ENCODE data around the gene TET2. TPM values are rescaled to one million over a fixed set of nuclear protein-coding genes. Genes with fewer than 3 reads are reported as not detected.

Gene TET2
- 4.4 and 6.7 TPM in 2 replicates for total RNA-seq

DNA sequence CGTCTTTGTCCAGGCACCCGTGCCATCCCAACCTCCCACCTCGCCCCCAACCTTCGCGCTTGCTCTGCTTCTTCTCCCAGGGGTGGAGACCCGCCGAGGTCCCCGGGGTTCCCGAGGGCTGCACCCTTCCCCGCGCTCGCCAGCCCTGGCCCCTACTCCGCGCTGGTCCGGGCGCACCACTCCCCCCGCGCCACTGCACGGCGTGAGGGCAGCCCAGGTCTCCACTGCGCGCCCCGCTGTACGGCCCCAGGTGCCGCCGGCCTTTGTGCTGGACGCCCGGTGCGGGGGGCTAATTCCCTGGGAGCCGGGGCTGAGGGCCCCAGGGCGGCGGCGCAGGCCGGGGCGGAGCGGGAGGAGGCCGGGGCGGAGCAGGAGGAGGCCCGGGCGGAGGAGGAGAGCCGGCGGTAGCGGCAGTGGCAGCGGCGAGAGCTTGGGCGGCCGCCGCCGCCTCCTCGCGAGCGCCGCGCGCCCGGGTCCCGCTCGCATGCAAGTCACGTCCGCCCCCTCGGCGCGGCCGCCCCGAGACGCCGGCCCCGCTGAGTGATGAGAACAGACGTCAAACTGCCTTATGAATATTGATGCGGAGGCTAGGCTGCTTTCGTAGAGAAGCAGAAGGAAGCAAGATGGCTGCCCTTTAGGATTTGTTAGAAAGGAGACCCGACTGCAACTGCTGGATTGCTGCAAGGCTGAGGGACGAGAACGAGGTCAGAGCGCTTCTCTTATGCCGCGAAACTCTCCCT lies at the start of gene TET2:
Gene TET2, plus strand, starts transcription at position 601 of the 740 bp plus-strand sequence. CDS start 87,067 bp downstream, outside the sequence.

